Prostate gland (tissue), 2 donors: ENCODE results near the gene CUL1.

Source experiments
- CTCF ChIP-seq, 4 experiments: fragments of 200-600 bp in 2 of 4; fragments of 450-650 bp in 2 of 4; sonication (generic) in 2 of 4; IDR thresholded peaks; 1 replicate in 3 of 4; 2 replicates in 1 of 4; pipeline ENCODE4 v1.5.1; 2016 to 2019; ENCODE audit warnings: antibody characterized with exemption in 4 of 4, mild to moderate bottlenecking in 2 of 4, moderate library complexity in 2 of 4
- POLR2A ChIP-seq: fragments of 450-650 bp; IDR thresholded peaks from one replicate; pipeline ENCODE4 v1.6.1; 2016; ENCODE audit warnings: antibody characterized with exemption, mild to moderate bottlenecking

GRCh38 chr7:148709014-148709413 is 10.3 kb downstream of the CUL1 start:
- no peak for TF ChIP-seq CTCF (IDR thresholded peaks at IDR 0.05)
- no peak for TF ChIP-seq POLR2A
